Bronchial epithelial cell (primary cell): ENCODE results near the gene ZFX. TPM values are rescaled to one million over a fixed set of nuclear protein-coding genes. Genes with fewer than 3 reads are reported as not detected.

Experiments
- DNase-seq: peaks from one replicate; pipeline ENCODE4 v3.0.0-alpha.2; 2010; ENCODE audit warnings: low read depth
- FAIRE-seq: peaks from 2 replicates; lab custom pipeline; 2011; peaks lifted over from hg19 to GRCh38; lab: Jason Lieb, UNC
- H3K27me3 ChIP-seq: 2 replicates; pipeline ENCODE4 v1.5.1; 2011; ENCODE audit warnings: low read length; ENCODE audit not compliant: control insufficient read depth, insufficient read depth
- H3K36me3 ChIP-seq: 2 replicates; pipeline ENCODE4 v1.5.1; 2011; ENCODE audit warnings: low read length; ENCODE audit not compliant: control insufficient read depth, insufficient read depth
- H3K4me3 ChIP-seq: 2 replicates; pipeline ENCODE4 v1.5.1; 2011; ENCODE audit warnings: mild to moderate bottlenecking, low read depth, low read length, control low read depth
- CTCF ChIP-seq: IDR thresholded peaks from 2 replicates; pipeline ENCODE4 v1.5.1; 2011; ENCODE audit warnings: mild to moderate bottlenecking, moderate library complexity, low read length, control low read depth, inconsistent platforms; ENCODE audit not compliant: insufficient read depth, severe bottlenecking
- total RNA-seq: library from RNA; depleted of rRNA; stranded (reverse); fragments of >200 nt; gene quantifications from 2 replicates; pipeline ENCODE4 v1.2.1, GENCODE V29; 2014

The ZFX gene
- total RNA-seq, 1 donor from 2014 or later = 30.8 TPM

GRCh38 chrX:24214568-24214967 lies 65.0 kb downstream of the ZFX start:
- TF ChIP-seq CTCF = no peak
- Histone ChIP-seq H3K27me3 (no peaks in the 10 kb centered on the region), H3K4me3 (no peak overlapping the region), H3K36me3 (no peaks in the 10 kb centered on the region)
- FAIRE-seq = no peak
- no peak for DNase-seq

GRCh38 chrX:24215272-24215671 lies 65.7 kb downstream of the ZFX start:
- FAIRE-seq (no peak), DNase-seq (peak; percentile 75)
- Histone ChIP-seq H3K27me3 (no peaks in the 10 kb centered on the region), H3K4me3 (no peak overlapping the region), H3K36me3 (no peaks in the 10 kb centered on the region)
- no peak for TF ChIP-seq CTCF

- no peaks in the 10 kb centered on the region for H3K36me3 ChIP-seq
- TF ChIP-seq CTCF = no peak
- FAIRE-seq (no peak), DNase-seq (no peak)
- no peak overlapping the region for H3K4me3 ChIP-seq
- H3K27me3 ChIP-seq = no peaks in the 10 kb centered on the region
Observed at GRCh38 chrX:24216037-24216436, 66.5 kb downstream of the ZFX start.

GRCh38 chrX:24216827-24217226 lies 67.3 kb downstream of the ZFX start:
- DNase-seq = no peak
- no peak for FAIRE-seq

GRCh38 chrX:24219320-24219719 lies 69.8 kb downstream of the ZFX start:
- TF ChIP-seq CTCF = no peak
- FAIRE-seq (no peak), DNase-seq (no peak)
- Histone ChIP-seq H3K36me3 (no peaks in the 10 kb centered on the region), H3K4me3 (no peak overlapping the region), H3K27me3 (no peaks in the 10 kb centered on the region)

More at GRCh38 chrX:24216827-24217226, 67.3 kb downstream of the ZFX start:
- Histone ChIP-seq H3K27me3 (no peaks in the 10 kb centered on the region), H3K4me3 (no peak overlapping the region), H3K36me3 (no peaks in the 10 kb centered on the region)
- no peak for TF ChIP-seq CTCF

- DNase-seq = no peak
- no peak overlapping the region for H3K4me3 ChIP-seq
- no peak for FAIRE-seq
- no peaks in the 10 kb centered on the region for H3K27me3 ChIP-seq
- no peaks in the 10 kb centered on the region for H3K36me3 ChIP-seq
- TF ChIP-seq CTCF = no peak
Observed at GRCh38 chrX:24221872-24222271, 72.3 kb downstream of the ZFX start.
